Keratinocyte (primary cell): Measurements from ENCODE around the gene LUM.

ENCODE experiments used
- CTCF ChIP-seq, 3 experiments: IDR thresholded peaks in 1 of 3; conservative IDR thresholded peaks in 1 of 3; optimal IDR thresholded peaks in 1 of 3; 2 replicates in 2 of 3; 3 replicates in 1 of 3; pipeline versions ENCODE3 to v1.5.1; 2011; ENCODE audit warnings: low read length in 3 of 3, mild to moderate bottlenecking in 3 of 3, moderate library complexity in 2 of 3, control low read depth in 1 of 3, inconsistent platforms in 1 of 3; ENCODE audit not compliant: insufficient read depth in 2 of 3; ENCODE audit errors: extremely low read depth in 1 of 3
- EZH2 ChIP-seq: IDR thresholded peaks from one replicate; pipeline ENCODE4 v1.6.1; 2012; ENCODE audit warnings: inconsistent platforms, mild to moderate bottlenecking, low read length, moderate library complexity

- TF ChIP-seq CTCF (optimal IDR thresholded peaks at IDR 0.05 in 1 of 3, IDR thresholded peaks at IDR 0.05 in 1 of 3, conservative IDR thresholded peaks at IDR 0.05 in 1 of 3; ENCODE audit: extremely low read depth in 1 of 3, insufficient read depth in 2 of 3, low read length in 3 of 3) (no peak), EZH2 (no peak)
Observed at GRCh38 chr12:91072931-91073330, 38.4 kb downstream of the LUM start.
